NCI-H774 (cell line): ENCODE data around the gene ZNHIT1.

Experiments
- DNase-seq: peaks from one replicate; lab custom pipeline; 2025; lab: John Stamatoyannopoulos, UW

ZNHIT1 gene

DNA sequence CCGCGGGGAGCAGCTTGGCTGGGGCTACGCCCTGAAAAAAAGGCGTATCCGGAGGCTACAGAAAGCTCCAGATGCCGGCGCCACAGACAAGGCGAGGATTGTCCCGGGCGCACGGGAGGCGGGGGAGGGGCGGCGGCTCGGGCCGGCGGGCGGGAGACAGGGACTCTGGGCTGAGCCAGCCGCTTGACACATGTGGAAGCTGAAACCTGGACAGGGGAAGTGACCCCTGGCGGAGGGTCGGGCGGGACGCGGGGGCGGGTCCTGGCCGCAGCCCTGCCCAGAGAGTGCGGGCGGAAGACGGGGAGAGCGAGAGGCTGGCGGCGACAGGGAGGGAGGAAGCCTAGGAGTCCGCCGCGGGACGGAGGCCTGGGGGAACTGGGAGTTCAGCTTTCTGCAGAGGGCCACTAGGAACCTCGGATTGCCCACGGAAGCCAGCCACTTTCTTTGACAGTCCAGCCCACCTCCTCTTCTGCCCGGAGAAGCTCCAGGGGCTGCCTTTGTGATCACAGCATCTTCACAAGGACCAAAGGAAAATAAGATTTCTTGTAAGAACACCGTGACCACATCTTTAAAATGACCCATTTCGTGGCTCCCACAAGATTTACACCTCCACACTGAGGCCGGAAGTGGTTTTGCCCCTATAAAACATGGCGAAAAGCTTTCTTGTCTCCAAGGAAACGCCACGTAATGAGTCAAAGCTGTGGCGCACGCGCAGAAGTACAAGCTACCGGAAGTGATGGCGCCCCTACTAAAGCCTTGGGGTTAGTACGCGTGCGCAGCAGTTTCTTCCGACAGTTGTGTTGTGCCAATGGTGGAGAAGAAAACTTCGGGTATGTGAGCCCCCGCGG is at the start of gene ZNHIT1, which contains the start of gene PLOD3:
TSS of gene ZNHIT1 (plus strand) at position 778 of the 848 bp plus-strand sequence. CDS start at position 809, 31 bp downstream.
TSS of gene PLOD3 (minus strand) at position 194 of the 848 bp plus-strand sequence. CDS start 307 bp downstream, outside the sequence.
- DNase-seq, result peak; percentile 95

DNA sequence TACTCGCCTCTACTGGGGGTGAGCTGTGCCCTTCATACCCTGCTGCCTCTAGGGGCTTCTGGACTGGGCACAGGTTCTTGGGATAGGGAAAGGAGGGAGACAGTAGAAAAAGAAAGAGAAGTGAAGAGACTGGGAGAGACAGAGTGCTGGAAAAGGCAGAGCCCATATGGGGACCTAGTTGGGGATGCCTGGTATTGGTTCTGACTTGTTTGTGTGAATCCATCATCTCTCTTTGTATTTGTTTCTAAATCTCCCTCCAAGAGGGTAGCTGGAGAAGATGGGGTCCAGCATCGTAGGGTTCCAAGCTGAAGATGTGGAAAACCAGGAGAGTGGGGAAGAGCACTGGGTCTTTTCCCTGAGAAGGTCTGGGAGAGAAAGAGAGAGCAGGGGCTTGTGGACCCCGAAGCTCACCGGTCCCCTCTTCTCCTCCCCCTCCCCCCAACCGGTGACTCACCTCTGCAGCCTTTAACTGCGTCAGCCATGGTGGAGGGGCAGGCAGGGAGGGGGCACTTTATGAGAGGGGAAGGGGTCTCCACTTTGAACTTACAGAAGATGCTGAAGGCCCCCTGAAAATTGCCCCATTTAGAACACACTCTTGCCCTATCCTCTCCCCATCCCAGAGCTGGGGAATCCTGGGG is 49.4 kb upstream of the ZNHIT1 start:
- no peak for DNase-seq

DNA sequence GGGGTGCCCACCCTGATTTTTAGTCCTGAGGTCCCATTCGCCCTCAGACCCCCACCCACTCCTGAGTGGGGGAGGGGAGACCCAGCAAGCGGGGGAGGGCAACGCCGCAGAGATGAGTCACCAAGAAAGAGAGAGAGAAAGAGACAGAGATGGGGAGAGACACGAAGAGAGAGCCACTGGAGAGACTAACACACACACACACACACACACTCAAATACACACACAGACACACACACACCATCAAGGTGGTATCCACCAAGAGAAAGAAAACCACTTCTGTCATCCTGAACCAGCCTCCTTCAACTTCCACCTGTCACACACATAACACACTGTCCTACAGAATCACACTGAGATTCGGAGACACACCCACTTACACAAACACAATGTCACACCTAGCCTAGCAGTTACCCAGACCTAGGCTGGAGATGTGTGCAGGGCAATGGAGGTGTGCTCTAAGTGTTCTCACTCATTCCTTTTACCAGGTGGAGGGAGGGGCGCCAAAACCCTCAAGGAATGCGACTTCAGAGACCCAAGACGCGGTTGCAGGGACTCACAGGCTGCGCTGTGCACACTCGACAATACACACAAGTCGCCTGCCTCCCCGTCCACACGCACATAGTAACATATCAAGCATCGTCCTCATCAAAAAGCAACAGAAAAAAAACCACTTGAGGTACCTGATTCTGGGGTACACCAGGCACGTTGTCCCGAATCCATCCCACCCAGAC is 48.7 kb upstream of the ZNHIT1 start:
- DNase-seq, result no peak

DNA sequence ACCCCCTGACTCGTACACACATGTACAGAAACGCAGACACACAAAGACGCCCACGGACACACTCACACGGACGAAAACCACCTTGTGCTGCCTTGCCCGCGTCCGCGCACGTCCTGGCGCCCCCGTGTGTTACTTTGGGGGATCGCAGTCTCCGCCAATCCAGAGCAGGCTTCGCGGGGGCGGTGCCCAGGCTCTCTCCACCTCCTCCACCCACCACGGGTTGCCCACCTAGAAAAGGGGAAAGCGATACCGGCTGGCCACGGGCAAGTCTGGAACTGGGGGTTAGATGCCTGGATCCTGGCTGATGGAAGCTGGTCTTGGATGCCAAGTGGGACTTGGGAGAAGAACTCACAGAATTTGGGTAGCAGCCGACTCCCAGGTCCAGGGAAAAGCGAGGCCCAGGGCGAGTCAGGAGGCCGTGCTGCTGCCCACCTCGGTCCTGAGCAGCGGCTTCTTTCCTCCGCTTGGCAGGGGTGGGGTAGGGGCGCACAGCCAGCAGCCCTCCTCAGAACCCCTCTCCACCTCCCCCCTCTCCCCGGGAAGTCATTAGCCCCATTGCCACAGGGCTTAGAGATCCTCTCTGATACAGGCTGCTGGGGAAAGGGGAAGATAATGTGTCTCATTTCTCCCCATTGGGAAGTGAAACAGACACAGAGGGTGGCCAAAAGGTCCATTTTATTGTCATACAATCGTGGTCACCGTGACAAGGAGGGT is 48.0 kb upstream of the ZNHIT1 start:
- peak; percentile 24 for DNase-seq

DNA sequence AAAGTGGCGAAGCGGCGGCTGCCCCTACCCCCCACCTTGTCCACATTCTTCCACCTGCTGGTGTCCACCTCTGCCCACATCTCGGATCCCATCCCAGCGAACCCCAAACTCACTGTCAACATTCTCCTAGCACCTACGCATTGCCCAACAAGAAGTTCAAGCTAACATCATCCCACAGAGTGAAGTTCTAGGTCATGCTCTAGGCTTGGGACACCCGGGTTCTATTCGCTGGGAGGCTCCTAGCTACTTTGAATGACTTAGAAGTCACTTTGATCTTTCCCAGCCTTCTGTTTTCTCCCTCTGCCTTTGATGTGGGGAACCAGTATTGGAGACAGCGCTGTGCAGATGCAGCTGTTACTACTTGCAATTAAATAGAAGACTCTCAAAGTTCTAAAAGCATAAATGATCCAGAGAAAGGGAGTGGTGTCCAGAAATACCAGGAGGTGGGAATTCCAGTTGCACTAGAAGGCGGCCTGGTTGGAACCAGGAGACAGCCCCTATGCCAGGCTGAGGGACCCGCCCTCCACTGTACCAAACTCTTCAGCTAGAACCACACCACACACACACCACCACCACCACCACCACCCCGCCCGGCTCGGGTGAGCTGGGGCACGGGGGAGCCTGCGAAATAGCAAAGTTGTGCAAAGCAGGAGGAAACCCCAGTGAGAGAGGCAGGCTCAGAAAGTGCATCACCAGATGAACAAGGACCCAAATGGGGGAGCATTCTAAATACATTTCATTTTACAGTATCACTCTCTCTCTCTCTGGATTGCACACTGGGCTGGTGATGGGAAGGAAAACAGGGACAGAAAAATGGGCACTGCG is 47.1 kb upstream of the ZNHIT1 start:
- no peak for DNase-seq

DNA sequence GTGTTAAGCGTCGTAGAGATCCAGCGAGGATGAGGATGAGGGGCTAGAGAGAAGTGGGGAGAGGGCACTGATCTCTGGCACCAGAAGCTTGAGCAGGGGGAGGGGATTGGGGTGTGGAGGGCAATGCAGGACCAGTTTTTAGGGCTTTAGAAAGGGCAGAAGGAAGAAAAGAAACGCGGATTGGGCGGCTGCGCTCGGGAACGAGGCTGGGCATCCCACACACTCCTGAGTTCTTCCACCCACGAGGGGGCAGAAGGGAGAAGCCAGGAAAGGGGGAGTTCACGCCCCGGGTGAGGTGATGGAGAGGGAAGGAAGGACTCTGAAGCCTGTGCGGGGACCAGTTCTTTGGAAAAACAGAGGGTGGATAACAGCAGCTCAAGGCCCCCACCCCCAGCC is 46.5 kb upstream of the ZNHIT1 start:
- DNase-seq, result no peak

DNA sequence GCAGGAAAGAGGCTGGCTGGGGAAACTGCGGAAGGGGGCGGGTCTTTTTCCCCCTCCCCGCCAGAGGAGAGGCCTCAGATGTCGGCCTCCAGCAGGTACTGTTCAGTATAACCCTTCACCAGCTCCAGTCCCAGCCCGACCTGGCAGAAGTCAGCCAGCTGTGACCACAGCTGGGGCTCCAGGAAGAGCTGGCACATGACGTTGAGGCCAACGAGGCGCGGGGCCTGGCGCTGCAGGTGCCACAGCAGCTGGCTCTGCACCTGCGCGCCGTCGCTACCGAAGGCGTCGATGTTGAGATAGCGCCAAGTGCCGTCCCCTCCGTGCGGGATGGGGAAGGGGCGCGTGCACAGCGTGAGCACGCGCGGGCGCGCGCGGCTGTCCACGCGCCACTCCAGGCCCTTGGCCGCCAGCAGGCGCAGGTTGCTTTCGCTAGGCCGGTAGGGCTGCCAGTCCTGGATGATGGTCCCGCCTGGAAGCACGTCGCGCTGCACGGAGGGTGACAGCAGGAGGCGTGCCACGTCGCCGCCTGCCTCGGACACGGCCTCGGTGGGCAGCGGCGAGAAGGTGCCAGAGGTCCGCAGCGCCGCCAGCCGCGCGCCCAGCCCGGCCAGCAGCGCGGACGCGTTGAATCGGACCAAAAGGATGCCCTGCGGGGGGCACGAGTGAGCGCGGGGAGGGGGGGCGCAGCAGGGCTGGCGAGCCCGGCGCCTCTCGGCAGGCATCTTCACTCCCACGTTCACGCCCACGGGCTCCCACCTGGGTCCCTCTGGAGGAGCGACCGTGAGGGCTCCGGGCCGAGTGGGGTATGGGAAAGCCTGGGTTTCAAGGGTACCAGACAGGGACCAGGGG is 45.7 kb upstream of the ZNHIT1 start:
- DNase-seq, result peak; percentile 63

DNA sequence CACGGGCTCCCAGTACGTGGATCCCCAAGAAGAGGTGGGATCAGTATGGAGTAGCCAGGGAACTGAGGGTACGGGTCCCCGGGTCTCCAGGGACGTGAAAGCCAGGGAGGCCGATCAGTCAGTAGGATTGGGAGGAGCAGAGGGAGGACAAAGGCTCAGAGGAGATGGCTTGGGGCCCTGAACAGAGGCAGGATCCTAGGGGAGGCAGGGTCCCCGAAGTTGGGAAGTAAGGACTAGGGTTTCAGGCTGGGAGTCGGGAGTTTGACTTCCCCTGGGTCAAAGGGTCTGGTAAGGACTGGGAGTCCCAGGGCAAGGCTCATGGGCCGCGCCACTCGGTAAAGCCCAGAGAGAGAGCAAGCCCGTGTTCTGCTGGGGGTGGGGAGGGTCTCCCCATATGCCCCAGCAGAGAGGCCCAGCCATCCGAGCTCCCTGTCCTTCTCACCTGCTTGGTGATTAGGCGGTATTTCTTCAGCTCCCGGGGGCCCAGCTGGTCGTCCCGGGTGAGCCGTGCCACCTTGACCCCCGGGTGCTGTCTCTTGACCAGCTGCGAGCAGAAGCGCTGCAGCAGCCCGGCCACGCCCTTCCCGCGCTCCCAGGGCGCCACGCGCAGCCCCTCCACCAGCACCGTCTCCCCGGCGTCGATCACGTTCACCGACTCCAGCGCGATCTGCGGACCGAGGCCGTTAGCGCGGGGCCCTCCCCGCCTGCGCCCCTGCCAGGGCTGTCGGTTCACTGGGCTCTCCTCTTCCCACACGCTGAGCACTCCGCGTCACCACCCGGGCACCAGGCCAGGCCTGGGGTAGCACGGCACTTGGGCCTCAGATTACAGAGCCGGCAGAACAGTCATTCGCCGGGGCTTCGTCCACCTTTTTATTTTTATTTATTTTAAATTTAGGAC is 44.9 kb upstream of the ZNHIT1 start:
- DNase-seq, result peak; percentile 71

DNA sequence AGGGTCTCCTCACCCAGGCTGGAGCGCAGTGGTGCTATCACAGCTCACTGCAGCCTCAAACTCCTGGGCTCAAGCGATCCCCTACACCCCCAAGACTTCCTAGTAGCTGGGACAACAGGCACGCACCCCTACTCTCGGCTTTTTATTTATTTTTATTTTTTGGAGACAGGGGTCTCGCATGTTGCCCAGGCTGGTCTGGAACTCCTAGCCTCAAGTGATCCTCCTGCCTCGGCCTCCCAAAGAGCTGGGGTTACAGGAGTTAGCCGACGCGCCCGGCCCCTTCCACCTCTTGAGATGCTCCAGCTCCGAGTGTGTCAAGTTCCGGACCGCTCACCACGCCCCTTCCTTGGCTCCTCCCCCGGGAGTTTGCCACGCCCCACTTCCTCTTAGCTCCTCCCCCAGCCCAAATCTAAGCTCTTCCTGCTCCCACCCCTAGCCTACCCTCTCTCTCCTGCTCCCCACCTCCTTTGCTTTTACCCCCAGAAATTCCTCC is 44.2 kb upstream of the ZNHIT1 start:
- DNase-seq, result peak; percentile 7

DNA sequence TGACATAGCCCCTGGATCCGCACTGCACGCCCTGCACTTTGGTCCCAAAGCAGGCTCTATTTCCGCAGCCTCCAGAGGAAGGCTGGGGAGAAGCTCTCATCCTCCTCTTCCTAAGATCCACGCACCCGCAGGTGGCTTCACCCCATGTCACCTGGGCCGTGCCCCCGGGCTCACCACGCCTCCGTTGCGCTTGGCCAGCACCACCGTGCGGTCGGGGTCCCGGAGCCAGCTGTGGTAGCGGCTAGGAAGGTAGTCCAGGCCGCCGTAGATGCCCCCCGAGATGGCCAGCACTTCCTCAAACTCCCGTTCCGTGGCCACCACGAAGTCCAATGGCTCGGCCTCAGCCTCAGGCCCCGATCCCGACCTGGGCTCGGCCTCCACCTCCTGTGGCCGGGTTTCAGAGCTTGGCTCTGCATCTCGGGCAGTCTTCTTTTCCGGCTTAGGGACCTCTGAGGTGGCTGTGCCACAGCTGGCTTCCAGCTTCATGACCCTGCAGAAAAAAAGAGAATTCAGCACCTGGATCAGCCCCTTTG is 43.6 kb upstream of the ZNHIT1 start:
- no peak for DNase-seq

DNA sequence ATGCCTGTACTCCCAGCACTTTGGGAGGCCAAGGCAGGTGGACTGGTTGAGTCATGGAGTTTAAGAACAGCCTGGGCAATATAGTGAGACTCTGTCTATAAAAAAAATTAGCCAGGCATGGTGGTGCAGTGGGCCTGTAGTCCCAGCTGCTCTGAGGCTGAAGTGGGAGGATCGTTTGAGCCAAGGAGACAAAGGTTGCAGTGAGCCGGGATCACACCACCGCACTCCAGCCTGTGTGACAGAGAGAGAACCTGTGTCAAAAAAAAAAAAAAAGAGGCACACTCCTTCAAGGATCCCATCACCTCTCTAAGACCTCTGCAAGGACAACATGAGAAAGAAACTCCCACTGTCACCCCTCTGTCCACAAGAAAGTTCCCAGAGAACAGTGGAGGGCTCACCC is 42.3 kb upstream of the ZNHIT1 start:
- DNase-seq, result no peak

DNA sequence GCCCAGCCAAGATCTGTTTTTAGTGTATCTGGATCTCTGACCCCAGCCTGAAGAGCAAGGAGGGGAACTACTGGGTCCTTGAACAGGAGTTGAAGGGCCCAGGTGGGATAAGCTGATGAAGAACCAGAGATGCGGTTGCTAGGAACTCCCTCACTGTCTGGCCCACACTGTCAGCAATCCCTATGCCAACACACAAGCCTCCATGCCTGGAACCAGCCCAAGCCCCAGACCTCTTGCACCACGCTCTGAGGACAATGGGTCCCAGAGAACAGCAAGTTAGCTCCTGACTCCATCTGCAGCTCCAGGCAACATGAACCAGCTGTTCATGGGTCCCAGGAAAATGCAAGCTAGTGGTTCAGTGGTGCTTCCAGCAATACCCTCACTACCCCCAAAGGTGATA is 40.3 kb upstream of the ZNHIT1 start:
- no peak for DNase-seq

DNA sequence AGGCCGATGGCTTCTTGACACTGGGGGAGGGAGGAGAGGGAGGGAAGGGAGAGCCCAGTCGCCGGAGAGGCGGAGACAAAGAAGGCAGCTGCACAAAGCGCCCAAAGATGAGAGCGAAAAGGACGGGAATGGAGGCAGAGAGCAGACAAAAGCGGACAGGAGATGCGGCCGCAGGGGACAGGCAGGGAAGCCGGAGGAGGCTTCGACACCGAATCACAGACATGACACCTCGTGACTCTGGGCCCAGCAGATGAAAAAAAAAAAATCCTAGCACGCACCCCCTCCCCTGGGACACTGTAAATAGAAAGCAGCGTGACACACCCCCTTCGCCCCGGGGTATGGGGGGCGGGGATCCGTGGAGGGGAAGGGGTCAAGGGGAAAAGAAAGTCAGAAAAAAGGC is 38.8 kb upstream of the ZNHIT1 start:
- no peak for DNase-seq

DNA sequence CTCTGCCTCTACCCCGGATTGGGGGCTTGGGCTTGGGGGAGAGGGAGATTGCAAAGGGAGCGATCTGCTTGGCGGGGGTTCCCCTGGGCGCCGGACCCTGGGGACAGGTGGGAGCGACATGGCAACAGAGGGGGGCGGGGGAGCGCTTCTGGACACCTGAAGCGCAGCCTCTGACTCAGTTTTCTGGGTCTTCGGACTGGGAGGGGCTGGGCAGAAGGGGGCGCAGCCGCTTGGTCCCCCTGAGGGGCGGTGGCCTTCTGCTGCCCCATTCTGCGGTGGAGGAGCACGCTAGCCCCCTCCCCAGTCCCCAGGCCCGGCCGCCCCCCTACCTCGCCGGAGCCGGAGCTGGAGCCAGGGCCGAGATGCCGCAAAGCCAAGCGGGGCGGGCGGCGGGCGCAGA is 38.3 kb upstream of the ZNHIT1 start:
- no peak for DNase-seq

DNA sequence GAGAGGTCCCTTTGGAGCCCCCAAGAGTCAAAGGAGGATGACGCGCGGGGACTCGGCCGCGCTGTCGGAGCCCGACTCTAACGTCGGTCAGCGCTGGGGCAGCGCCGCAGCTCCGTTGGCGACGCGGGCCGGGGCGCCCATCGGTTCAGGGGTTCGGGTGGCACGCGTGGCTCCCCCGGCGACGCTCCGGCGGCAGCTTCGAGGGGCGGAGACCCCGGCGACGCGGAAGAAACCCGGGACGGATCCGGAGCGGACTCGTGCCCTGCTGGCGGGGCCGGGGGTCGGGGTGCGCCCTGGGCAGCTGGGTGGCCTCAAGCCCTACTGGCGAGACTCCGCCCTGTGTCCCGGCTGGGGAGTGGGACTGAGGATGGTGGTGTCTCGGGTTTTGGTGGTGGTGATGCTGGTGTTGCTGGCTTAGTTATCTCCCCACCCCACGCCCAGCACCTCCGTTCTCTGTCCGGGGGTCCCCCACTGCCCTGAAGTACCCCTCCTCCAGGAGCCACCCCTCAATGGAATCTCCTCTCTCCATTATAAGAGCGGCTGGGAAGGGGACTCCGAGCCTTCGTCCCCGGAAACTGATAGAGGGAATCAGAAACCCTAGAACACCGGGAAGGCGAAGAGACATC is 37.7 kb upstream of the ZNHIT1 start, which contains the start of gene NAT16:
TSS of gene NAT16 (minus strand) at position 164 of the 626 bp plus-strand sequence. CDS start 5,486 bp downstream, outside the sequence.
- no peak for DNase-seq

DNA sequence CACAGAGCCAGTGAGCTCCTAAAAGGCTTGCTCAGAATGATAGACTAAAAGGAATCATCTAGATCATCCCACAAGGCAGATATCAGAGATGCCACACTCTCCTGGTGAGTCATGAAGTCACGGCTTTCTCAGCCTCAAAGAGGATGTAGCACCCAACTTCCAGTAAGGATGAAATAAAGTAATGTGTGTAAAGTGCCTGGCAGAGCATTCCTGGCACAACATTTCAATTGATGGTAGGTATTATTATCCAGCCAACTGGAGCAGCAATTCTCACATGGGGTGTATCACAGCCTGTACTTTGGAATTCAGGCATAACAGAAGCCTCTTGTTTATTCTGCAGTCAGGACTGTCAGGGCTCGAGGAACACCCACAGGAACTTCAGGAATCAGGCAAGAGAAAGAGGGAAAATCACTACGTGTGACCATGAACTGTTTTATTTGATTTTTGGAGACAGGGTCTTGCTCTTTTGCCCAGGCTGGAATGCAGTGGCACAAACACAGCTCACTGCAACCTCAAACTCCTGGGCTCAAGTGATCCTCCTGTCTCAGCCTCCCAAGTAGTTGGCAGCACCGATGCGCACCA is 32.6 kb upstream of the ZNHIT1 start:
- DNase-seq, result no peak

DNA sequence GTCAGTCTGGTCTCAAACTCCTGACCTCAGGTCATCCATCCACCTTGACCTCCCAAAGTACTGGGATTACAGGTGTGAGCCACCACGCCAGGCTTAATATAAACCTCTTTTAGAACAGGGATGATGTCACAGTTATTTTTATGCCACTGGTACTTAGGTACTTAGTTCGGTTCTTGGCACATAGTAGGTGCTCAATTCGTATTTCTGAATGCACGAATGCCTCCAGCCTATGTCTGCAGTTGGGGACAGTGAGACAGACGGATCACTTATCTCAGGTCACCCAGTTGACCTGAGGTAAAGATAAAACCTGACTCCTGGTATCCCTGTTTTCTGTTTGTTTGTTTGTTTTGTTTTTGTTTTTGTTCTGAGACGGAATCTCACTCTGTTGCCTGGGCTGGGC is 31.8 kb upstream of the ZNHIT1 start:
- no peak for DNase-seq
